HG02943 (cell line): ENCODE results near the gene AKR1C8.
"Not testable (repeated sequence)": the region's sequence is repeated elsewhere in the genome, so short reads cannot be mapped to it uniquely, and the experiment has no call there.

Source experiments
- ATAC-seq: cut with Tn5 transposase; IDR thresholded peaks from one replicate; pipeline ENCODE4 v1.9.1; 2021; ENCODE audit warnings: mild to moderate bottlenecking, low read depth, moderate library complexity; ENCODE audit not compliant: unreplicated experiment

Gene AKR1C8

GRCh38 chr10:5175581-5175980 is 9.4 kb downstream of the AKR1C8 start:
- ATAC-seq = not testable (repeated sequence)

DNA sequence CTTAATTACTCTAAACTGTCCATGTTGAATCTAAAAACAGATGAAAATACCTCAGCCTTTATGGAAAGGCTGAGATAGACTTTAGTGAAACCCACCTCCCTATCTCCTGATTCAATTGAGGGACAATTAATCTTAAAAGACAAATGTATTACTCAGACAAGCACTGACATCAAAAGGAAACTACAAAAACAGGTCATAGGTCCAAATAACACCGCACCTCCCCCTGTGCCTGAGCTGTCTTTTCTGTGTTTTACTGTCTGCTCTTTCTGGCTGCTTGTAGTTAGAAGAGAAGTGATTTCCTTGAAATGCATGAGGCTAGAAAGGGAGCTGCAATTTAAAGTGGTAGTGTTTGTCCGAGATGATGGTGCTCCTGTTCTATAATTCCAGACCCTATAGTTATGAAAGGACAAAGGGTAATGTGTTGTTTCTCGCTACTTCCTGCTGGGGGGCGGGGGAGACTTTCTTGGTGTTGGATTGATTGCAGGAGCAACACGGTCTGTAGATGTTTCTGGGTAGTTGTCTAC is 16.0 kb downstream of the AKR1C8 start:
- no peak for ATAC-seq

DNA sequence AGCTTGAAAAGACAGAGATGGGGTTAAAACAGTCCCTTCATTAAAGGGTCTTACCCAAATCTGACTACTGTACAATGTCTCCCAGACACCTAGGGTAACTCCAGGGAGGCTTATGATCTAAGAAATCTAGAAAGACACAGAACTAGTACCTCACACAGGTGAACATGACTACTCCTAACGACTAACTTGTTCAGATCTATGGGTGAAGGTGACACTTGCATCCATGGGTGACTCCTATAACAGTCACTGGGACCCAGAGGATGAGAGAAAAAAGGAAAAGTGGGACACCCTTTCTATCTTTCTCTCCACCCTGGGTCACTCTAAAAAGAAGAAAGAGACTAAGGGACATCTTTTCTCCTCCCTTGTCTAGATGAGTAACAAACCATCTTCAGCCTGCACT is 19.2 kb downstream of the AKR1C8 start:
- no peak for ATAC-seq

GRCh38 chr10:5163487-5163886 is 21.5 kb downstream of the AKR1C8 start:
- ATAC-seq = no peak

DNA sequence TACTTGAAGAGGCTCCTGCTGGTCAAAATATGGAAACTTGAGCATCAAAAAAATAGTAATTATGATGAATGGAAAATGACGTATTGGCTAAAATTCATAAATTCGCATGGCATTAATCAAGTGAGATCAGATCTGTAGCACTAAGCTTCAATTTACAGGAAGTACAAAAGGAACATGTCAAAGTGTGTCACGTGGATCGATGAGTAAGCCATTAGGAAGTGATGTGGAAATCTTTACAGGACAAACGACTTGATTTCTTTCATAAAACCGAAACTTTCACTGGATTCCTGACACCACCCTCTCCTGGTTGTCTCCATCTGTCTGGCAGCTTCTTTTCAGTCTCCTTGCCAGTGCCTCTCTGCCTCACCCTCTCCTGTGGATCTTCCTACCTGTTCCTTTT is 25.8 kb downstream of the AKR1C8 start:
- ATAC-seq = no peak

- no peak for ATAC-seq
Measured at GRCh38 chr10:5157501-5157900, 27.4 kb downstream of the AKR1C8 start.

DNA sequence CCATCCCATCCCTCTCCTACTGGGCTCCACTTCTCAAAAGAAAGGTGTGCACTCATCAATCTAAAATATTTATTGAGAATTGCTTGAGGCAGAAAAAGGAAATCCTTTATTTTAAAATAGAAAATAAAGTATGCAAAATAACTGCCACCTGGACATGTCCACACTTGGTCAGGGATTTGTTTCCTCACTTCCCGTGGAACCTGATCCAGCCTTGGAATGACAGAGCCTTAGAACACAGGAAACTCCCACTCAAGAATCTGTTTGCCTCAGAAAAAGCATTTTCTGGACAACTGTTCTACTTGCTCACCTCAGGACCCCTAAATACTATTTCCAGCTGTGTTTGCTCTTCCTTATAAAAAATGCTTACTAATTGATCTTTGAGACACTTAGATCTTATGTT is 29.0 kb downstream of the AKR1C8 start:
- no peak for ATAC-seq

DNA sequence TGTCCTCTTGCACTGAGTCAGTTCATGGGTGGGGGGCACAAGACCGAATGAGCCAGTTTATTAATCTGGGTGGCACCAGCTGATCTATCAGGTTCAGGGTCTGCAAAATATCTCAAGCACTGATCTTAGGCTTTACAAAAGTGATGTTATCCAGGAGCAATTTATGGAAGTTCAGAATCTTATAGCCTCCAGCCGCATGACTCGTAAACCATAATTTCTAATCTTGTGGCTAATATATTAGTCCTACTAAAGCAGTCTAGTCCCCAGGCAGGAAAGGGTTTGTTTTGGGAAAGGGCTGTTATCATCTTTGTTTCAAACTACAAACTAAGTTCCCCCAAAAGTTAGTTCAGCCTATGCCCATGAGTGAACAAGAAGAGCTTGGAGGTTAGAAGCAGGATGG is 33.9 kb downstream of the AKR1C8 start:
- ATAC-seq = no peak

- ATAC-seq = no peak
Measured at GRCh38 chr10:5148678-5149032, 36.3 kb downstream of the AKR1C8 start.

DNA sequence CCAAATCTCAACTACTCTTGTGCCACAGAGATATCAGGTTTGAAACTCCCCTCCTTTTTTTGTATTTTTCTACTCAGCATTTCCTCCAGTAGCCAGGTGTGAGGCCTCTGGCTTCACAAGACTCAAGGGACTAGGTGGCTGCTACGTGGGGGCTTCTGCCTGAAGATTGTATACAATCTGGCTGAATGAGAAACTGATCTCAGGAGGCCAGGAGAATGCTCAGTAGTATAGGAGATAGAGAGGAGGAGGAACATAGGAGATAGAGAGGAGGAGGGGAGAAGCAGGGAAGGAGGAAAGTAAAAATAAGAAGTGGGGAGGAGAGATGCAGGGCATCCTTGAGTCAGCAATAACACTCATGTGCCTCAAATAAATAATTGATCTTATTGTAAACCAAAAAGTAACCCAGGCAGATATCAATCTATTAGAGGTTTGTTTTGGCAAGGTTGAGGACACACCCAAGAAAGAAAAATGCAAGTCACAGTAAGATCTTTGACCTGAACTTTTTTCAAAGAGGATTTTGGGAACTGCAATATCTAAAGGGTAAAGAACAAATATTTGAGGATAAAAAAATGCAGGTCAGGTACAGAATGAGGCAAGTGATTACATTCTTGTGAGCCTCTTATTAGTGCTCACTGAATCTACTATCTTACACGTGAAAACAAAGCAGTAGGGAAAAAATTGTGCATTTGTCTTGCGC is 36.8 kb downstream of the AKR1C8 start:
- no peak for ATAC-seq

GRCh38 chr10:5147255-5147980 is 37.5 kb downstream of the AKR1C8 start:
- ATAC-seq = no peak

GRCh38 chr10:5146920-5147254 is 38.1 kb downstream of the AKR1C8 start:
- ATAC-seq = no peak

DNA sequence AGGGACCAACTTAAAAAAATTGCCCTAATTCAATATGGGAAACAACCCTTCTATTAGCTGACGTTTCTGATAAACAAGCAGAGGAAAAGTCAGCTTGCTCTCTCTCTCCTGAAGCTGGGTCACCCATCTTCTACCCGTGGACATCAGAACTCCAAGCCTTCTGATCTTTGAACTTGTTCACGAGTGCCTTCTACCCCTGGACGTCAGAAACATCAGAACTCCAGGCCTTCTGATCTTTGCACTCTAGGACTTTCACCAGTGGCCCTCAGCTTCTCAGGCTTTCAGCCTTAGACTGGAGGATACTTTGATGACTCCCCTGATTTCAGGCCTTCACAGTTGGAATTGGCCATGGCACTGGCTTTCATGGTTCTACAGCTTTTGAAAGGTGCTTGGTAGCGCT is 41.8 kb downstream of the AKR1C8 start:
- no peak for ATAC-seq

DNA sequence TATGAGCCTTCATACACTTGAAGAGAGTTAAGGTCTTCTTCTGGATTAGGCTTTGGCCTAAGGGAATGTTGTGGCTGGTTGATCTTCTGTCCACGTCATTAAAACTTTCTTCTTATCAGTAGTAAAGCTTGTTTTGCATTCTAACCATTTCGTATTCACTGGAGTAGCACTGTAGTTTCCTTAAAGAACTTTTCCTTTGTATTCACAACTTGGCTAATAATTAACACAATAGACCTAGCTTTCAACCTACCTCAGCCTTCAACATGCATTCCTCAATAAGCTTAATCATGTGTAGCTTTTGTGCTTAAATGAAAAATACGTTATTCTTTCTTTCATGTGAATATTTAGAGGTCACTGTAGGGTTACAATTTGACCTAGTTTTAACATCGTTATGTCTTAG is 42.8 kb downstream of the AKR1C8 start:
- no peak for ATAC-seq

DNA sequence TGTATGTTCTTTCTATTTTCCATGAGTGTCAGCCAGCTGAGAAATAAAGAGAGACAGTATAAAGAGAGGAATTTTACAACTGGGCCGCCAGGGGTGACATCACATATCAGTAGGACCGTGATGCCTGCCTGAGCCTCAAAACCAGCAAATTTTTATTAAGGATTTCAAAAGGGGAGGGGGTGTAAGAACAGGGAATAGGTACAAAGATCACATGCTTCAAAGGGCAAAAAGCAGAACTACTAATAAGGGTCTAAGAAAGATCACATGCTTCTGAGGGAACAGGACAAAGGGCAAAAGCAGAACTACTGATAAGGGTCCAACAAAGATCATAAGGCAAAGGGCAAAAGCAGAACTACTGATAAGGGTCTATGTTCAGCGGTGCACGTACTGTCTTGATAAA is 47.3 kb downstream of the AKR1C8 start:
- not testable (repeated sequence) for ATAC-seq

DNA sequence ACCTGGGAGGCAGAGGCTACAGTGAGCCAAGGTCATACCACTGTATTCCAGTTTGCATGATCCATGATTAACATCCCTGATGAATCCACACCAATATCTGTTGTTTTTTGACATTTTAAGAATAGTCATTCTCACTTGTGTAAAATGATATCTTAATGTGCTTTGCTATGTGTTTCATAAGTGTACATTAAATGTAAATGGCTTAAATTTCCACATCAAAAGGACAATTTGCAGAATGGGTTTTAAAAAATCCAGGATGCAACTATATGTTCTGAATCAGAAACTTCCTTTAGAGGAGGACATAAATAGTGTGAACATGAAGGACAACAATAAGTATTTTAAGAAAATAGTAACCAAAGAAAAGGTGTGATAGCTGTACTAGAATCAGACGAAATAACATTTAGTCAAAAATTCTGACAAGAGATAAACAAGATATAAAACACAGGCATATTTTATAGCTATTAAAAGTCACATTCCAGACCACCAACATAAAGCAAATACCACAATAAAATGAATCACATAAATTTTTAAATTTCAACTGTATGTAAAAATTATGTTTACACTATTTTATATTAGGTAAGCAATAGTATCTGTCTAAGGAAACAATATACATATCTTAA is 48.4 kb downstream of the AKR1C8 start:
- no peak for ATAC-seq

GRCh38 chr10:5135581-5135980 is 49.4 kb downstream of the AKR1C8 start:
- no peak for ATAC-seq

GRCh38 chr10:5125315-5126044 is 59.5 kb downstream of the AKR1C8 start:
- ATAC-seq = no peak

DNA sequence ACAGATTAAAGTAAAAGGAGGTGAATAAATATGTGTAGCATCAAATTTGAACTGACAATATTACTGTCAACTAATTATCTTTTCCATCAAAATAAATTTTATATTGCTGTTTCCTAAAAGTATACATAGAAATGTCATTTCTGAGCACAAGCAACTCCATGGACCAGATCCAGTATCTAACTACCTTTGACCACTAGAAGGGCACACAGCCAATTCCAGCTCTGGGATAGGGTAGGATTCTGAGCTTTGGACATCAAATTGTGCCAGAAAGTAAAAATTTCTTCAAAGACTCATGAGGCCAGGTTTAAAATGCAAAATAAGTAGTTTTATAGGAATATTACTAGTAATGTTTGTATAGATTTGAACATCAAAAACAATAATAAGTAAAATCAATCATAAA is 61.1 kb downstream of the AKR1C8 start:
- ATAC-seq = no peak

DNA sequence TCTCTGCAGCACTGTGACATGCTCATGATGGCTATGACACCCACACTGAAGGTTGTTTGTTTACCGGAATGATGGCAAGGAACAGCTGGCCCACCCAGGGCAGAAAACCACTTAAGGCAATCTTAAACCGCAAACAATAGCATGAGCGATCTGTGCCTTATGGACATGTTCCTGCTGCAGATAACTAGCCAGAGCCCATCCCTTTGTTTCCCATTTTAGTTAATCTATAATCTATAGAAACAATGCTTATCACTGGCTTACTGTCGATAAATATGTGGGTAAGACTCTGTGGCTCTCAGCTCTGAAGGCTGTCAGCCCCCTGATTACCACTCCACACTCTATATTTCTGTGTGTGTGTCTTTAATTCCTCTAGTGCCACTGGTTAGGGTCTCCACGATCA is 65.0 kb downstream of the AKR1C8 start:
- ATAC-seq = not testable (repeated sequence)

DNA sequence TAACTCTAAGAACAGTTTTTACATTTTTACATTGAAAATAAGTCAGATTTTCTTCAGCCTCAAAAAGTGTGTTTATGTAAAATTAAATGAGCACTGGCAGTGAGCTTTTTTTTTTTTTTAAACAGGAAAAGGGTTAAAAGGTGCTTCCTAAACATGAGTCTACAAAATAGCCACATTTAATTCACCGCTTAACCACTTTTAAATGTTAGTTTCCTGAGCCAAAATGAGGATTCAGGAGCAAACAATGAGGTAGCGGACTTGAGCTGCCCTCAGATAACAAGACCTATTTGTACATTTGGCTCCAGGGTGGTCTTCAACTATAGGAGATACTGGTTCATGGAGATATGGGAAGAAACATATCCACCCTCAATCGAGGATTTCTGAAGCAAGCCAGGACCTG is 67.9 kb downstream of the AKR1C8 start:
- ATAC-seq = no peak
